Ishikawa (cell line): ENCODE data around the gene ZBTB1.

Experiments used
- EP300 ChIP-seq: IDR thresholded peaks from 2 replicates; pipeline ENCODE4 v1.6.1; 2012; ENCODE audit warnings: borderline replicate concordance
- FOXM1 ChIP-seq: IDR thresholded peaks from 2 replicates; pipeline ENCODE4 v1.6.1; 2012; ENCODE audit warnings: low read depth, borderline replicate concordance
- YY1 ChIP-seq: IDR thresholded peaks from 2 replicates; pipeline ENCODE4 v1.6.1; 2012; ENCODE audit warnings: low read depth
- TF ChIP-seq, protein P1 (sequence below): IDR thresholded peaks from 2 replicates; pipeline ENCODE4 v1.6.1; 2012
- TF ChIP-seq, protein P2 (sequence below): IDR thresholded peaks from 2 replicates; pipeline ENCODE4 v1.6.1; 2012; ENCODE audit warnings: low read depth, mild to moderate bottlenecking

DNA sequence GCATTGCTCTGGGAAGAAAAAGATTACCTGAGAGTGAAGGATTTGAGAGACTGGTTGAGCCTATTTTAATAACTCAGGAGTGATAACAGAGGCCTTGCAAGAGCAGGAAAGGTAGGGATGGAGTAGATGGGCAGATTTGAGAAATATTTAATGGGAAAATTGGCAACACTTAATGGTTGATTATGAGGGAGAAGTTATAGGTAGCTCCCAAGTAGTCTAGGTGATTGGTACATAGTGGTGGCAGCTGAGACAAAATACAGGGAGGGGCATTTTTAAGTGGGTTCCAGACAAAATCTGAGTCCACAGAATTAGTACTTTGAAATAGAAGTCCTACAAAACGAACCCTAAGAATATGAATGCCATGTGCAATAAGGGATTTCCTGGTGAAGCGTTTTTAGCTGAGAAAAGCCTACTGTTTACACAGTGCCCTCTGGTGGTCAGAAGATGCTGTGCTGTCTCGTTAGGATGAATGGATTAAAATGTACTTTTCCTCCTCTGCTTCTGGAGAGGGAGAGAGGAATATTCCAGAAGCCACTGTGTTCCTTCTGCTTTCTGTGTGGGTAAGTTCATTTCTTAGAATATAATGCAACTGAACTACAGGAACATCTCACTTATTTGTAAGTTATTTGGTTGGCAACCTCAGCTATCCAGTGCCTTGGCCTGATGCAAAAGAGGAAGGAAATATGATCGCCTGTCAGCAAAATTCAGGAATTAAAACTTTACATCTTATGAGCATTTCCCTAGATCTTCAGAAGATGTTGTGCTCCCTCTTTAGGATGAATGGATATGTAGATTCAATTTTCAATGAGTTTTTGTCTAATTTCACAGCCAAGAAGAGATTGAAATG is 6.5 kb downstream of the ZBTB1 start:
- TF ChIP-seq, protein P1, sequence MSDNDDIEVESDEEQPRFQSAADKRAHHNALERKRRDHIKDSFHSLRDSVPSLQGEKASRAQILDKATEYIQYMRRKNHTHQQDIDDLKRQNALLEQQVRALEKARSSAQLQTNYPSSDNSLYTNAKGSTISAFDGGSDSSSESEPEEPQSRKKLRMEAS, result no peak
- no peak for TF ChIP-seq YY1
- TF ChIP-seq EP300, result no peak
- TF ChIP-seq FOXM1, result no peak
- TF ChIP-seq, protein P2, sequence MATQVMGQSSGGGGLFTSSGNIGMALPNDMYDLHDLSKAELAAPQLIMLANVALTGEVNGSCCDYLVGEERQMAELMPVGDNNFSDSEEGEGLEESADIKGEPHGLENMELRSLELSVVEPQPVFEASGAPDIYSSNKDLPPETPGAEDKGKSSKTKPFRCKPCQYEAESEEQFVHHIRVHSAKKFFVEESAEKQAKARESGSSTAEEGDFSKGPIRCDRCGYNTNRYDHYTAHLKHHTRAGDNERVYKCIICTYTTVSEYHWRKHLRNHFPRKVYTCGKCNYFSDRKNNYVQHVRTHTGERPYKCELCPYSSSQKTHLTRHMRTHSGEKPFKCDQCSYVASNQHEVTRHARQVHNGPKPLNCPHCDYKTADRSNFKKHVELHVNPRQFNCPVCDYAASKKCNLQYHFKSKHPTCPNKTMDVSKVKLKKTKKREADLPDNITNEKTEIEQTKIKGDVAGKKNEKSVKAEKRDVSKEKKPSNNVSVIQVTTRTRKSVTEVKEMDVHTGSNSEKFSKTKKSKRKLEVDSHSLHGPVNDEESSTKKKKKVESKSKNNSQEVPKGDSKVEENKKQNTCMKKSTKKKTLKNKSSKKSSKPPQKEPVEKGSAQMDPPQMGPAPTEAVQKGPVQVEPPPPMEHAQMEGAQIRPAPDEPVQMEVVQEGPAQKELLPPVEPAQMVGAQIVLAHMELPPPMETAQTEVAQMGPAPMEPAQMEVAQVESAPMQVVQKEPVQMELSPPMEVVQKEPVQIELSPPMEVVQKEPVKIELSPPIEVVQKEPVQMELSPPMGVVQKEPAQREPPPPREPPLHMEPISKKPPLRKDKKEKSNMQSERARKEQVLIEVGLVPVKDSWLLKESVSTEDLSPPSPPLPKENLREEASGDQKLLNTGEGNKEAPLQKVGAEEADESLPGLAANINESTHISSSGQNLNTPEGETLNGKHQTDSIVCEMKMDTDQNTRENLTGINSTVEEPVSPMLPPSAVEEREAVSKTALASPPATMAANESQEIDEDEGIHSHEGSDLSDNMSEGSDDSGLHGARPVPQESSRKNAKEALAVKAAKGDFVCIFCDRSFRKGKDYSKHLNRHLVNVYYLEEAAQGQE, result no peak
